ENCODE data around the gene GOLGA8M.
"Not testable (repeated sequence)": the region's sequence is repeated elsewhere in the genome, so short reads cannot be mapped to it uniquely, and the experiment has no call there.

- not testable (repeated sequence) for TF ChIP-seq CTCF, POLR2A (IDR thresholded peaks at IDR 0.05)
These were observed 8.3 kb downstream of the GOLGA8M start for GRCh38 chr15:28703927-28704326.
